VCaP (cell line): ENCODE measurements around the gene PRMT2.

ENCODE experiments used
- H3K27ac ChIP-seq: fragments of 450-650 bp; 2 replicates; pipeline ENCODE4 v1.5.1; 2017
- CTCF ChIP-seq: fragments of 450-650 bp; conservative IDR thresholded peaks from 2 replicates; pipeline ENCODE4 v1.5.1; 2017; ENCODE audit warnings: mild to moderate bottlenecking, moderate library complexity

The PRMT2 gene

GRCh38 chr21:46600978-46601377 is 34.5 kb upstream of the PRMT2 start:
- no peak overlapping the region for H3K27ac ChIP-seq
- TF ChIP-seq CTCF, result no peak

GRCh38 chr21:46603228-46603627 is 32.2 kb upstream of the PRMT2 start:
- no peak overlapping the region for H3K27ac ChIP-seq
- no peak for TF ChIP-seq CTCF

- H3K27ac ChIP-seq, result no peak overlapping the region
- TF ChIP-seq CTCF, result no peak
Measured at GRCh38 chr21:46604329-46604974, 31.0 kb upstream of the PRMT2 start.

- no peak within 1 kb of the TSS for H3K27ac ChIP-seq
- TF ChIP-seq CTCF, result no peak
Measured at GRCh38 chr21:46604975-46605766, 30.3 kb upstream of the PRMT2 start, which contains the start of gene S100B. TSS of gene S100B (minus strand) at chr21:46605082. CDS start at chr21:46602415, 2,667 bp downstream.

- H3K27ac ChIP-seq, result no peak overlapping the region
- TF ChIP-seq CTCF, result no peak
Measured at GRCh38 chr21:46605767-46606426, 29.6 kb upstream of the PRMT2 start.

GRCh38 chr21:46606427-46606813 is 29.1 kb upstream of the PRMT2 start:
- H3K27ac ChIP-seq, result no peak overlapping the region
- no peak for TF ChIP-seq CTCF

GRCh38 chr21:46607636-46608035 is 27.8 kb upstream of the PRMT2 start:
- TF ChIP-seq CTCF, result no peak
- H3K27ac ChIP-seq, result no peak overlapping the region
